Heart right ventricle (tissue), 16 donors: ENCODE measurements around the gene EHMT1. TPM values are rescaled to one million over a fixed set of nuclear protein-coding genes. Genes with fewer than 3 reads are reported as not detected.
"Not testable (repeated sequence)": the region's sequence is repeated elsewhere in the genome, so short reads cannot be mapped to it uniquely, and the experiment has no call there.

Source experiments
- ATAC-seq, 8 donors: fragments of 200-7000 bp; cut with Tn5 transposase; one replicate each; pipeline ENCODE4 v1.9.1; 2020; ENCODE audit warnings: mild to moderate bottlenecking in 8 of 8, moderate library complexity in 8 of 8, moderate number of reproducible peaks in 1 of 8
- DNase-seq, 2 donors: peaks; one replicate each; pipeline ENCODE4 v3.0.0-alpha.2; 2020
- H3K27ac ChIP-seq, 10 donors: fragments of 200-600 bp; sonication (generic) in 2 of 10; one replicate each; pipeline versions ENCODE4 v1.5.0 to v1.8.0; 2020 to 2022; ENCODE audit warnings: mild to moderate bottlenecking in 3 of 10
- H3K27me3 ChIP-seq, 7 donors: fragments of 200-600 bp; one replicate each; pipeline ENCODE4 v1.8.0; 2021 to 2022; ENCODE audit warnings: mild to moderate bottlenecking in 2 of 7
- H3K36me3 ChIP-seq, 9 donors: fragments of 200-600 bp; sonication (generic) in 1 of 9; one replicate each; pipeline versions ENCODE4 v1.5.0 to v1.8.0; 2020 to 2022; ENCODE audit warnings: mild to moderate bottlenecking in 2 of 9
- H3K4me1 ChIP-seq, 9 donors: fragments of 200-600 bp; sonication (generic) in 1 of 9; one replicate each; pipeline versions ENCODE4 v1.5.0 to v1.8.0; 2020 to 2022; ENCODE audit warnings: mild to moderate bottlenecking in 4 of 9
- H3K4me3 ChIP-seq, 10 donors: fragments of 200-600 bp; sonication (generic) in 2 of 10; one replicate each; pipeline versions ENCODE4 v1.5.0 to v1.8.0; 2020 to 2022; ENCODE audit warnings: mild to moderate bottlenecking in 7 of 10, moderate library complexity in 2 of 10
- H3K9me3 ChIP-seq, 11 donors: fragments of 200-600 bp in 10 of 11; sonication (generic) in 2 of 11; one replicate each; pipeline versions ENCODE4 v1.5.0 to v1.8.0; 2013 to 2022; ENCODE audit warnings: mild to moderate bottlenecking in 2 of 11, control low read depth in 1 of 11, moderate library complexity in 1 of 11
- CTCF ChIP-seq, 9 donors: fragments of 200-600 bp; sonication (generic) in 2 of 9; IDR thresholded peaks; one replicate each; pipeline versions ENCODE4 v1.5.0 to v1.8.0; 2021 to 2022; ENCODE audit warnings: antibody characterized with exemption in 9 of 9, mild to moderate bottlenecking in 5 of 9, moderate library complexity in 1 of 9
- WGBS, 2 donors: extraction: QIAGEN DNeasy Blood & Tissue Kit; methylation state at CpG; one replicate each; pipeline ENCODE4 v1.1.7; 2013; ENCODE audit warnings: inconsistent platforms in 1 of 2; 5-methylcytosine and 5-hydroxymethylcytosine counted together
- intact Hi-C, 10 donors: fragments of 100-400 bp; cut with DNase I; formaldehyde crosslinking; loops; one replicate each; pipeline versions ENCODE4 v1.11.1 to v1.14.2; 2022
- polyA plus RNA-seq, 2 donors: library from polyadenylated mRNA; stranded (reverse); fragments of 200-250 nt; gene quantifications; one replicate each; pipeline ENCODE4 v1.2.3, GENCODE V29; 2013
- total RNA-seq, 10 donors: library from RNA; stranded (reverse); fragmentation: NEBNext Ultra II Directional in 3 of 10; extraction: Animal tissue kit (Norgen Biotek cat#: 25700) in 3 of 10; gene quantifications; one replicate each; pipeline versions ENCODE4 v1.2.1 to v1.2.4, GENCODE V29; 2021 to 2023
- donor health status: Arrhythmogenic right ventricular cardiomyopathy.
- donor health status: ischemic (EF 13 %, LVEDD 7.1; RV severe dilation, severe dysfunction).
- donor health status: healthy with polysubstance abuse.
- donor health status: DM: no; HTN: yes; CAD: no.
- donor health status: DM: no; HTN: no; CAD: no.
- donor health status: ischemic (EF 25% LVEDD 6.9; RV normal size, moderate dysfunction).
- donor health status: ischemic (EF 25% LVEDD 5.7; RV mildly dilated, moderate dysfunction).
- donor health status: healthy.
- donor health status: DM: yes; HTN: yes; CAD: no.
- donor health status: Ischemic cardiomyopathy.
- donor health status: ischemic (EF 35%, LVEDD 5.7; RV mildly dilated, moderate dysfunction).
- donor health status: nonischemic (EF 11% LVEDD 7.7; RV severe dilation, severe dysfunction).
- donor health status: DM: yes; HTN: yes; CAD: no.
- donor health status: PGD.
- donor health status: ischemic (EF 29% LVEDD 5.4; RV normal size, mild dysfunction).
- donor health status: nonischemic (EF 23%, LVEDD 6.1; RV moderate dilation, normal function).

EHMT1 gene
- total and polyA plus RNA-seq, 12 donors: 19.6 to 45.1 (median 31.1) TPM

GRCh38 chr9:137733429-137733828 lies 114.6 kb downstream of the EHMT1 start:
- ATAC-seq (no peak), DNase-seq (no peak)
- Histone ChIP-seq H3K27me3 (no peaks in the 10 kb centered on the region), H3K36me3 (peaks cover 0 to 75% (median 16%) of the 10 kb centered on the region in 9 donors), H3K27ac (no peak overlapping the region), H3K4me3 (no peak overlapping the region), H3K9me3 (peaks cover 0 to 23% (median 12%) of the 10 kb centered on the region in 11 donors), H3K4me1 (no peaks in the 10 kb centered on the region)
- TF ChIP-seq CTCF (IDR thresholded peaks at IDR 0.05): no peak
- intact Hi-C loops: loop anchor here in 1 of 10 donors (5.0 kb wide), 1 partner anchor 536 kb away; no protein-coding TSS in a partner anchor
- 97 to 99% methylated on average over 6 of the region's 6 CpGs for WGBS, 2 donors

- no peak overlapping the region for H3K27ac ChIP-seq
- no peak for ATAC-seq
- no peak overlapping the region for H3K4me3 ChIP-seq
- H3K36me3 ChIP-seq: peaks cover 0 to 67% (median 16%) of the 10 kb centered on the region in 9 donors
- no peak for DNase-seq
- intact Hi-C loops: loop anchor here in 1 of 10 donors (5.0 kb wide), 1 partner anchor 537 kb away; no protein-coding TSS in a partner anchor
- H3K9me3 ChIP-seq: peaks cover 0 to 23% (median 12%) of the 10 kb centered on the region in 11 donors
- H3K4me1 ChIP-seq: no peaks in the 10 kb centered on the region
- no peaks in the 10 kb centered on the region for H3K27me3 ChIP-seq
- WGBS, 2 donors: 94 to 95% methylated on average over 2 of the region's 2 CpGs
- TF ChIP-seq CTCF (IDR thresholded peaks at IDR 0.05): no peak
Measured at GRCh38 chr9:137734181-137734580, 115.4 kb downstream of the EHMT1 start.

- 94 to 96% methylated on average over 6 of the region's 14 CpGs for WGBS, 2 donors
- ATAC-seq, intact Hi-C loops, DNase-seq, H3K27ac ChIP-seq, H3K4me3 ChIP-seq, H3K27me3 ChIP-seq: not testable (repeated sequence)
- Histone ChIP-seq H3K9me3 (peaks cover 0 to 19% (median 12%) of the 10 kb centered on the region in 11 donors), H3K4me1 (peaks cover 0 to 21% (median 10%) of the 10 kb centered on the region in 9 donors), H3K36me3 (peaks cover 0 to 39% (median 9%) of the 10 kb centered on the region in 9 donors)
Measured at GRCh38 chr9:137738182-137738696, 119.4 kb downstream of the EHMT1 start.

- H3K4me3 ChIP-seq: no peak overlapping the region
- intact Hi-C loops: no loop called here
- peaks cover 0 to 21% (median 10%) of the 10 kb centered on the region in 9 donors for H3K4me1 ChIP-seq
- H3K36me3 ChIP-seq: peaks cover 0 to 39% (median 11%) of the 10 kb centered on the region in 9 donors
- ATAC-seq (no peak), DNase-seq (no peak)
- H3K9me3 ChIP-seq: peaks cover 0 to 15% (median 12%) of the 10 kb centered on the region in 11 donors
- H3K27me3 ChIP-seq: no peaks in the 10 kb centered on the region
- no peak for TF ChIP-seq CTCF (IDR thresholded peaks at IDR 0.05)
- H3K27ac ChIP-seq: no peak overlapping the region
- WGBS, 2 donors: 95 to 96% methylated on average over 8 to 10 of the region's 11 CpGs
Measured at GRCh38 chr9:137738703-137739102, 119.9 kb downstream of the EHMT1 start.
